PC-9 (cell line): ENCODE data around the gene SLC9A4.

Source experiments
- EZH2 ChIP-seq: fragments of 200-600 bp; sonication (generic); IDR thresholded peaks from 2 replicates; pipeline ENCODE4 v1.8.0; 2017; ENCODE audit warnings: antibody characterized with exemption, low read depth
- TF ChIP-seq, protein P1 (sequence below): fragments of 200-600 bp; sonication (generic); conservative IDR thresholded peaks from 2 replicates; pipeline ENCODE4 v1.6.1; 2017; ENCODE audit warnings: mixed run types, antibody characterized with exemption, mild to moderate bottlenecking, moderate library complexity

DNA sequence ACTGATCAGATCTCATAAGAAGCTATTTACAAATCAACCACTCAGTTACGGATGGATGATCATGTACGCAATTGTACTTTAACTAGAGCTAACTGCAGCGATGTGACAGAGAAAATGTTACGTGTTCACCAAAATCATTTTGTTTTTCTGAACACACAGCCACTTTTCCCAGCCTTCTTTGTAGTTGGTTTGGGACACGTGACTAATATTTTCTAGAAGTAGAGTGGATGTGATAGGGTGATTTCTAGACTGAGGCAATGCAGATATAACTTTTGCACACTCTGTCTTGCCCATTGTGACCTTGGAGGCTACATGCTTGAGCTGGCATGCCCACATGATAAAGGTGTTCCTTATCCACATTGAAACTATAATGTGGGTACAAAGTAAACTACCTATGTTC lies 9.9 kb upstream of the SLC9A4 start:
- TF ChIP-seq, protein P1, sequence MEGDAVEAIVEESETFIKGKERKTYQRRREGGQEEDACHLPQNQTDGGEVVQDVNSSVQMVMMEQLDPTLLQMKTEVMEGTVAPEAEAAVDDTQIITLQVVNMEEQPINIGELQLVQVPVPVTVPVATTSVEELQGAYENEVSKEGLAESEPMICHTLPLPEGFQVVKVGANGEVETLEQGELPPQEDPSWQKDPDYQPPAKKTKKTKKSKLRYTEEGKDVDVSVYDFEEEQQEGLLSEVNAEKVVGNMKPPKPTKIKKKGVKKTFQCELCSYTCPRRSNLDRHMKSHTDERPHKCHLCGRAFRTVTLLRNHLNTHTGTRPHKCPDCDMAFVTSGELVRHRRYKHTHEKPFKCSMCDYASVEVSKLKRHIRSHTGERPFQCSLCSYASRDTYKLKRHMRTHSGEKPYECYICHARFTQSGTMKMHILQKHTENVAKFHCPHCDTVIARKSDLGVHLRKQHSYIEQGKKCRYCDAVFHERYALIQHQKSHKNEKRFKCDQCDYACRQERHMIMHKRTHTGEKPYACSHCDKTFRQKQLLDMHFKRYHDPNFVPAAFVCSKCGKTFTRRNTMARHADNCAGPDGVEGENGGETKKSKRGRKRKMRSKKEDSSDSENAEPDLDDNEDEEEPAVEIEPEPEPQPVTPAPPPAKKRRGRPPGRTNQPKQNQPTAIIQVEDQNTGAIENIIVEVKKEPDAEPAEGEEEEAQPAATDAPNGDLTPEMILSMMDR: no peak
- TF ChIP-seq EZH2: no peak
